Nephron progenitor cell (in vitro differentiated cells): ENCODE measurements around the gene INPP5A.

ENCODE experiments used
- DNase-seq: peaks from one replicate; pipeline ENCODE4 v3.0.0; 2021
- H3K27ac Mint-ChIP-seq: 2 replicates; pipeline ENCODE4 v1.8.0; 2021; ENCODE audit warnings: mild to moderate bottlenecking, moderate library complexity, mixed read lengths
- H3K27me3 Mint-ChIP-seq: 2 replicates; pipeline ENCODE4 v1.8.0; 2021; ENCODE audit warnings: mild to moderate bottlenecking, low read depth, mixed read lengths; ENCODE audit not compliant: poor library complexity
- H3K36me3 Mint-ChIP-seq: 2 replicates; pipeline ENCODE4 v1.8.0; 2021; ENCODE audit warnings: low read depth, mixed read lengths
- H3K4me1 Mint-ChIP-seq: 2 replicates; pipeline ENCODE4 v1.8.0; 2021; ENCODE audit warnings: mixed read lengths
- H3K4me3 Mint-ChIP-seq: 2 replicates; pipeline ENCODE4 v1.8.0; 2021; ENCODE audit warnings: mild to moderate bottlenecking, moderate library complexity, mixed read lengths
- H3K9me3 Mint-ChIP-seq: 2 replicates; pipeline ENCODE4 v1.8.0; 2021; ENCODE audit warnings: mild to moderate bottlenecking, moderate library complexity, mixed read lengths
- TF ChIP-seq, protein P1 (sequence below): fragments of 200-600 bp; sonication (generic); IDR thresholded peaks from 2 replicates; pipeline ENCODE4 v1.5.0; 2021; ENCODE audit warnings: antibody characterized with exemption

The INPP5A gene

DNA sequence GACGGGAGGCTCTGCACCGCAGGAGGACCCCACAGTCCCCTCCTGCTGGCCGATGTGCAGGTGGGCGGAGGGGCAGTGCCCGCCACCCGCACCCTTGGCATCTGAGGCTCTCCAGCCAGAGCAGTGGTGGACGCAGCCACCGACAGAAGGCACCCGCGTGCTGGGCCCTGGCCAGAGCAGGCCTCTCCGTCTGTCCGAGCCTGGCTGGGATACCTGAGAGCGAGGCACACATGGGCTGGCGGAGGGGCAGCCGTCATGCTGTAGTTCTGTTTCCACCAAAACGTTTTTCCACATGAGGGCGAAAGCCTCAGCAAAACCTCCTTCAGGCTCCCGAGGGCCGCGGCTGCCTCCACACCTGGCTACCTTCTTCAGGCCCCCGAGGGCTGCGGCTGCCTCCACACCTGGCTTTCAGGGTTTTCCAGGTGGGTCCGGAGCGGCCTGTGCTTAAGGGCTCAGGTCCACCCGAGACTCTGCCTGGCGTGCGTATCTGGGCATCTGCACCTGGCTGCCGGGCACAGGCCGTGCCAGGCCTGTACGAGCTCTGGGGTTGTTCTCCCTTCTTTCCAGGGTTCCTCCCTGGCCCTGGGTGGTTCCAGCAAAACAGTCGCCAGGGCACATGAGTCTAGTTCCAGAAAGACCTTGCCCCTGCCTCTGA, 115.5 kb downstream of the INPP5A start:
- no peak overlapping the region for H3K27ac Mint-ChIP-seq
- TF ChIP-seq, protein P1, sequence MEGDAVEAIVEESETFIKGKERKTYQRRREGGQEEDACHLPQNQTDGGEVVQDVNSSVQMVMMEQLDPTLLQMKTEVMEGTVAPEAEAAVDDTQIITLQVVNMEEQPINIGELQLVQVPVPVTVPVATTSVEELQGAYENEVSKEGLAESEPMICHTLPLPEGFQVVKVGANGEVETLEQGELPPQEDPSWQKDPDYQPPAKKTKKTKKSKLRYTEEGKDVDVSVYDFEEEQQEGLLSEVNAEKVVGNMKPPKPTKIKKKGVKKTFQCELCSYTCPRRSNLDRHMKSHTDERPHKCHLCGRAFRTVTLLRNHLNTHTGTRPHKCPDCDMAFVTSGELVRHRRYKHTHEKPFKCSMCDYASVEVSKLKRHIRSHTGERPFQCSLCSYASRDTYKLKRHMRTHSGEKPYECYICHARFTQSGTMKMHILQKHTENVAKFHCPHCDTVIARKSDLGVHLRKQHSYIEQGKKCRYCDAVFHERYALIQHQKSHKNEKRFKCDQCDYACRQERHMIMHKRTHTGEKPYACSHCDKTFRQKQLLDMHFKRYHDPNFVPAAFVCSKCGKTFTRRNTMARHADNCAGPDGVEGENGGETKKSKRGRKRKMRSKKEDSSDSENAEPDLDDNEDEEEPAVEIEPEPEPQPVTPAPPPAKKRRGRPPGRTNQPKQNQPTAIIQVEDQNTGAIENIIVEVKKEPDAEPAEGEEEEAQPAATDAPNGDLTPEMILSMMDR = no peak
- H3K27me3 Mint-ChIP-seq = peaks cover 2% of the 10 kb centered on the region
- H3K36me3 Mint-ChIP-seq = no peaks in the 10 kb centered on the region
- no peak for DNase-seq
- peaks cover 15% of the 10 kb centered on the region for H3K4me1 Mint-ChIP-seq
- H3K4me3 Mint-ChIP-seq = no peak overlapping the region
- no peaks in the 10 kb centered on the region for H3K9me3 Mint-ChIP-seq

DNA sequence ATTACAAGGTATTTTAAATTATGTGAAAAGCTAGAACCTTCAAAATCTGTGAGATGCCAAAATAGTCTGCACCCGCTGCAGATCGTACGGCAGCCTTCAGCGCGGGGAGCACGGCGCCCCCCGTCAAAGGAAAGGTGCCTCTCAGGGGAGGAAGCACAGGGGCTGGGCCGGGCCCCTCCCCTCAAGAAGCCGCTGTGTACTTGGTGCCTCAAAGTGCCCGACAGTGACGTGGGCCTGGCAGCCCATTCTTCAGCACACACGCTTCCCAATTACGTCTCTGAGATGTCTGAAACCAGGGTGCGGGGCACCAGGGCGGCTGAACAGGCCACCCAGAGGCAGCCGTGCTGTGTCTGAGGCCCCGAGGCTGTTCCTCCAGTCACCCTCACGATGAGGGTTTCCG, 116.1 kb downstream of the INPP5A start:
- Mint-ChIP-seq H3K4me3 (no peak overlapping the region), H3K4me1 (peaks cover 10% of the 10 kb centered on the region), H3K9me3 (no peaks in the 10 kb centered on the region), H3K27ac (no peak overlapping the region), H3K27me3 (peaks cover 2% of the 10 kb centered on the region), H3K36me3 (no peaks in the 10 kb centered on the region)
- TF ChIP-seq, protein P1 = no peak
- no peak for DNase-seq

DNA sequence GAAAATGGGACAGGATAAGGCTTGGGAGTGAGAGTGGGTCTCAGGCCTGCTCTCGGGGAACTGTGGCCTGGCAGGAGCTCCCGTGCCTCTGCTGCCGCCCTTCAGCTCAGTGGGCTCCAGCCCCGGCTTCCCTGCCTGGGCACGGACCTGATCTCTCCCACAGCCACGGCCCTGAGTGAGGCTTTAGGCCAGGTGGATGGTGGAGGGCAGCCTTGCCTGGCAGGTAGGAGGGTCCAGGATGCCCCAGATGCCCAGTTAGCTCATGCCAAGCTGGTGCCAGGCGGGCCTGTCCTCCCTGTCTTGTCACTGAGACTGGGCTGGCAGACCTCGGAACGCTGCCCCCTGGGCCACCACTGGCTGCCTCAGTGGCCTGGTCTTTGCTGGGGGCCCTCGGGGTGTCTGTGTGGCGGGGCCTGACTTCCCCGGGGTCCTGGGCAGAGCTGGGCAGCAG, 116.6 kb downstream of the INPP5A start:
- Mint-ChIP-seq H3K27ac (no peak overlapping the region), H3K27me3 (peaks cover 2% of the 10 kb centered on the region), H3K4me1 (peaks cover 6% of the 10 kb centered on the region), H3K4me3 (no peak overlapping the region), H3K36me3 (no peaks in the 10 kb centered on the region), H3K9me3 (no peaks in the 10 kb centered on the region)
- TF ChIP-seq, protein P1 = no peak
- DNase-seq = no peak

DNA sequence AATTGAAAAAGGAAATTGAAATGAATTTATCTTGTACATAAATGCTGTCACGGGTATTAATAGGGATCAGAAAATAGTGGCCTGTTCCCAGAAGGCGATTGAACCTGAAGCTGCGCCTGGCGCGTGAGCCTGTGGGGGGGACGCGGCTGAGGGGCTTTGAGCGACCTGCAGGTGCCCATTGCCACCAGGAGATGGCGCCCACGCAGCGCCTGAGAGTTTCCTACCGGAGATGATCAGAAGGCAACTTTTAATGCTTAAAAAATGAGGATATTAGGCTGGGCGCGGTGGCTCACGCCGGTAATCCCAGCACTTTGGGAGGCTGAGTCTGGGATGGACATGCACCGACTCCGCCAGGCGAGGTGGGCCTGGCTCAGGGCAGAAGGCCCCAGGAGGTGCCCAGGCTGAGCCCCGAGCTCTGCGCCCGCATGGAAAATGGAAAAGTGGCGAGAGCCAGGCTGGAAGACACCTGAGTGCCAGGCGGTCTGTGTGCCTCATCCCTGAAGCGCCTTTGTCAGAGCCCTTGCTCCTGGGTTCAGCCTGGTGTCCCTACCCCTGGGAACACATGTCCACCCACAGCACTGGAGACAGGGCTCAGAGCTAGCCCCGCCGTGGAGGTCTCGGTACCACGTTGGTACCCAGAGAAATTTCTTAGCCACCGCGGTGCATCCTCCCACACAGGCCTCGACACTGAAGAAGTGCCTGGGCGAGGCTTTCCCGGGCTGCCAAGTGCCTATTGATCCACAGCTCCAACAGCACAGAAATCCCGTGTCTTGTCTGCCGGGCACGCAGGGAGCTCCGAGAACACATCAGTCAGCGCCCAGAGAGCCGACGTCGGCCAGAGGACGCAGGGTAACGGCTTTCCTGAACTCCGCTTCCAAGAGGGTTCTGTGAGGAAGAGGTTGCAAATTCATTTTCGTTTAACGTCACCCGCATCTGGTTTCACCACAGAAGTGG, 117.4 kb downstream of the INPP5A start:
- H3K36me3 Mint-ChIP-seq = peaks cover 3% of the 10 kb centered on the region
- DNase-seq = peak; percentile 87
- H3K4me1 Mint-ChIP-seq = no peaks in the 10 kb centered on the region
- no peaks in the 10 kb centered on the region for H3K9me3 Mint-ChIP-seq
- no peak overlapping the region for H3K27ac Mint-ChIP-seq
- H3K4me3 Mint-ChIP-seq = no peak overlapping the region
- peaks cover 2% of the 10 kb centered on the region for H3K27me3 Mint-ChIP-seq
- TF ChIP-seq, protein P1 = peak; percentile 96

DNA sequence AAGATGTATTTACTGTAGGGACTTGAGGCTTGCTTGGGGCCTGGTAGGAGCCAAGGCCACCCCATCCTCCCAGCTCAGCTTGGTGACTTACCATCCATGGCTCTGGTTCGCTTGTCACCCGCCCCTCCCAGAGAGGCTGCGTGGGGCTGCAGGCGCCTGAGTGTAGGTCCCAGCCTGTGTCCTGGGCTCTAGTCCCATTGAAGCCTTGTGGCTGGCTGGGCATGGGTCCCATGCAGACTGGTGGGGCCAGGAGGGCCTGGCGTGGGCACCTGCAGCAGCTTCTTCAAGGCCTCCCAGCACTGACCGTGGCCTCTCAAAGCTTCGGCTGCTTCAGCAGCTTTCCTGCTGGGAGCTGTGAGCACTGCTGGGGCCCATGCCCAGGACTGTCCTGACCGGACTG, 118.1 kb downstream of the INPP5A start:
- no peak for DNase-seq
- Mint-ChIP-seq H3K36me3 (peaks cover 11% of the 10 kb centered on the region), H3K27ac (no peak overlapping the region), H3K4me1 (no peaks in the 10 kb centered on the region), H3K4me3 (no peak overlapping the region), H3K9me3 (no peaks in the 10 kb centered on the region), H3K27me3 (peaks cover 2% of the 10 kb centered on the region)
- TF ChIP-seq, protein P1 = no peak
